Cardiac fibroblast (primary cell): ENCODE measurements around the gene ZNRF1.

Experiments used
- DNase-seq, 2 donors: peaks; one replicate each; pipeline versions ENCODE4 v3.0.0 to v3.0.0-alpha.2; 2010; ENCODE audit warnings: low read depth in 2 of 2
- H3K4me3 ChIP-seq, 2 donors: replicated peaks in 1 of 2; 1 replicate in 1 of 2; 2 replicates in 1 of 2; pipeline ENCODE4 v1.5.1; 2011; ENCODE audit warnings: low read depth in 2 of 2, low read length in 2 of 2, mild to moderate bottlenecking in 2 of 2, moderate library complexity in 1 of 2
- TF ChIP-seq, protein P1 (sequence below): IDR thresholded peaks from one replicate; pipeline ENCODE4 v1.5.1; 2011; ENCODE audit warnings: low read depth, mild to moderate bottlenecking, low read length, inconsistent platforms

The ZNRF1 gene

DNA sequence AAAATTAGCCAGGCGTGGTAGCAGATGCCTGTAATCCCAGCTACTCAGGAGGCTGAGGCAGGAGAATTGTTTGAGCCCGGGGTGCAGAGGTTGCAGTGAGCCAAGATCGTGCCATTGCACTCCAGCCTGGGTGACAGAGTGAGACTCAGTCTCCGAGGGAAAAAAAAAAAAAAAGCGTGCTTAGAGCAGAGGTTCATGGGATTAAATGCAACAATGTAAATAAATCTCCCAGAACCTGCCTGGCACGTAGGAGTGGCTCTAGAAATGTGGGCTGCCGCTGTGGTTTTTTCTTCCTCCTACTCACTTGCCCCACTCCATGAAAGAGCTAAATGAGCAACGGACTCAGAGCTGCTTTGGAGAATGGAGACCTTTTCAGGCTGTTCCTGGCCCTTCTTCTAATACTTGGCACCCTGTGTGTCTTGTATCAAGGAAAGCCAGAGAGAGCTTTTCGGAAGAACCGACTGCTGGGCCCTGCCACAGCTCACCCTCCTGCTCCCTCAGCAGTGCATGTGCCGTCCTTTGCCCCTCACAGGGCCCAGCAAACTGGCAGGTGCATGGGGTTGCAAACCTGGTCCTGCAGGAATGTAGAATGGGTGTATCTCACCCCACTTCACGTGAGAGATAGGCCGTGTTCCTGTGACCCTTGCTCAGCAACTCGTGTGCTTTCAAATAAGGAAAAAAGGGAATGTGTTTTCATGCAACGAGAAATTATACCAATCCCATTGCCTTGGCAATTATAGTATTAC lies 65.8 kb downstream of the ZNRF1 start:
- TF ChIP-seq, protein P1, sequence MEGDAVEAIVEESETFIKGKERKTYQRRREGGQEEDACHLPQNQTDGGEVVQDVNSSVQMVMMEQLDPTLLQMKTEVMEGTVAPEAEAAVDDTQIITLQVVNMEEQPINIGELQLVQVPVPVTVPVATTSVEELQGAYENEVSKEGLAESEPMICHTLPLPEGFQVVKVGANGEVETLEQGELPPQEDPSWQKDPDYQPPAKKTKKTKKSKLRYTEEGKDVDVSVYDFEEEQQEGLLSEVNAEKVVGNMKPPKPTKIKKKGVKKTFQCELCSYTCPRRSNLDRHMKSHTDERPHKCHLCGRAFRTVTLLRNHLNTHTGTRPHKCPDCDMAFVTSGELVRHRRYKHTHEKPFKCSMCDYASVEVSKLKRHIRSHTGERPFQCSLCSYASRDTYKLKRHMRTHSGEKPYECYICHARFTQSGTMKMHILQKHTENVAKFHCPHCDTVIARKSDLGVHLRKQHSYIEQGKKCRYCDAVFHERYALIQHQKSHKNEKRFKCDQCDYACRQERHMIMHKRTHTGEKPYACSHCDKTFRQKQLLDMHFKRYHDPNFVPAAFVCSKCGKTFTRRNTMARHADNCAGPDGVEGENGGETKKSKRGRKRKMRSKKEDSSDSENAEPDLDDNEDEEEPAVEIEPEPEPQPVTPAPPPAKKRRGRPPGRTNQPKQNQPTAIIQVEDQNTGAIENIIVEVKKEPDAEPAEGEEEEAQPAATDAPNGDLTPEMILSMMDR: no peak
- no peak overlapping the region for H3K4me3 ChIP-seq
- no peak for DNase-seq

DNA sequence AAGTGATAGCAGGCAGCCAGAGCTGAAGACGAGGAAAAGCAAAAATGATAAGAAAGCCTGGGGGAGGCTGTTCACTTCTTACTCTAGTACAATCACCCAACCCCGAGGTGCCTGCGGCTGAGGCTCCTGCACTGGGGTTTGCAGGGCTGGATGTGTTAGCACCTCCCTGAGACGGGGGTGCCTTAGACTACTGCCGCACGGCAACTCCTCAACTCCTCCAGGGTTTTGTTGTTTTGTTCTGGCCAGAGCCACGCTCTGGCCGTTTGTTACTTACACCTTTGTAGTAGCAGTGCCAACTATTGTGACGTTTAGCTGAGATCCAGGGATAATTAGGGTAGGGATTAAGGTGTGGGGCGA lies 66.3 kb downstream of the ZNRF1 start:
- H3K4me3 ChIP-seq: no peak overlapping the region
- no peak for DNase-seq

DNA sequence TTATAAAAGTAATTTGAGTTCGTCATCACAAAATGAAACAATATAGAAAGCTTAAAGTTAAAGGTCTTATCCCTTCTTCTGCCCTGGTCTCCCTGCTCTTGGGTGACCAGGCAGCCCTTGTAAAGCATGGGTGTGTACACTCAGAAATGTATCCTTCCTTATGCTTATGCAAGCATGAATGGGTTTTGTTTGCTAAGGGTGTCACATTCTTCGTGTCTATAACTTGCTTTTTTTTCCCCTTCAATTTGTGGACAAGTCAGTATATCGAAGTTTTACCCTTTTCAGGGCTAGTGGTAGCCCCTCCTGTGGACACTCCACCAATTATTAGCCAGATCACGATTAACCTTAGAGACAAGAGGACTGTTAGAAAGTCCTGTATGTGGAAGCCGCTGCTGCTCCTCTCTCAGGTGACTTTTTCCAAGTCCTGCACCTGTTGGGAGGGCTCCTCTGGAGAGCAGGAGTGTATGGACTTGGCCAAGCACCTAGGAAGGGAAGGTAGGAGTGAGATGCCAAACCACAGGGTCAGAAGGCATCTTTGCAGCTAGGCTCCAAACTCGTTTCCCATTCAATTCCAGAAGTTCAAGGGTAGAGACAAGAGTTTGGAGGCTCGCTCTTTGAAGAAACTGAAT lies 66.8 kb downstream of the ZNRF1 start:
- TF ChIP-seq, protein P1: no peak
- no peak for DNase-seq
- H3K4me3 ChIP-seq: no peak overlapping the region

More for the DNA sequence above, 66.3 kb downstream of the ZNRF1 start:
- TF ChIP-seq, protein P1: no peak

DNA sequence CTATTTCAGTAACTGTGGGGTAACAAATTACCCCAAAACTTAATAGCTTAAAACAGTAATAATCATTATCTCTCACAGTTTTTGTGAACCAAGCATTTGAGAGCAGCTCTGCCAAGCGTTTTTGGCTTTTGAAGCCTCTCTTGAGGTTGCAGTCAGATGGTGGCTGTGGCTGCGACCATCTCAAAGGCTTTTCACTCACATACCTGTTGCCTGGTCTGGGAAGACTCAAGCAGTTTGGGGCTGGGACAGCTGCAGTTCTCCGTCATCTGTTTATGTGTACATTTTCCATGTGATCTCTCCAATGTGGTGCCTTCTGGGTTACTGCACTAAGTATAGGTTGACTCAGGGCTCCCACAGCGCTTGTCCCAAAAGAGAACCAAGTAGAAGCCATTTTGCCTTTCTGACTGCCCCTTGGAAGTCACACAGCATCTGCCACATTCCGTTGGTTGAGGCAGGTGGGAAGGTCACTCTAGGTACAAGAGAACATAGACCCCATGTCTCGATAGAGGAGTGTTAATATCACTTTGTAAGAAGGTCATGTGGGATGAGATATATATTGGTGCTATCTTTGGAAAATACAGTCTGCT lies 68.1 kb downstream of the ZNRF1 start:
- no peak for DNase-seq
- TF ChIP-seq, protein P1: no peak

DNA sequence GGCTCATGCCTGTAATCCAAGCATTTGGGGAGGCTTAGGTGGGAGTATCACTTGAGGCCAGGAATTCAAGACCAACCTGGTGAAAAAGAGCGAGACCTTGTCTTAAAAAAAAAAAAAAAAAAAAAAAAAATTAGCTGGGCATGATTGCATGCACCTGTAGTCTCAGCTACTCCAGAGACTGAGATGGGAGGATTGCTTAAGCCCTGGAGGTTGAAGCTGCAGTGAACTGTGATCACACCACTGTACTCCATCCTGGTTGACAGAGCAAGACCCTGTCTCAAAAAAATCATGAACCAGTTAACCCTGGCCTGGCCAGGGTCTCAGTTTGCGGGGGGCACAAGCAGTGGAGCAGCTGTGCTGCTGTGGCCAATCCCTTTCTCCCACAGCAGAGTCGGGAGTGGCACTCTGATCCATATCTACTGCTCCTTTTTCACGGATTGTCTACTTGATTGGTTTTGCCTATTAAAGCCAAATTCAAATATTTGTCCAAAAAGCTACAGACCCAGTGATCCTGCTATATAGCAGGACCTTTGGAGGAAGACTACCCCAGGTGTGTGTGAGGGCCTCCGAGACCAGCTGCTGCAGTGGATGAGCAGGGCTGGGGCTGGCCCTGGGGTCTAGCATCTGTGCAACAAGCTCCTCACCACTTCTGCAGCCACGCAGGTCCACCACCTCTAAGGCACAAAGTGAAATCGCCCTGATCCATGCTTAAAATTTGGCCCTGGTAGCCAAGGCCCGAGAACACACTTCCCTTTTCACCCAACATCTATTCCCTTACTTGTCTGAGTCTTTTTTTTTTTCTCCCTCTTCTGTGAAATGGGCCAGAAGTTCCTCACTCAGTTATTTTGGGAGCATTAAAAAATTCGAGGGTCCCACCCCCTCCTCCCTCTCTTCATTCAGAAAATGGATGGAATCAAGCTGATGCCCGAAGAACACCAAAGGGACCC lies 69.5 kb downstream of the ZNRF1 start:
- H3K4me3 ChIP-seq: no peak overlapping the region
- TF ChIP-seq, protein P1: no peak
- no peak for DNase-seq

More for the DNA sequence above, 68.1 kb downstream of the ZNRF1 start:
- H3K4me3 ChIP-seq: no peak overlapping the region
